GM12865 (cell line): ENCODE data around the gene TRIO.

ENCODE experiments used
- DNase-seq: peaks from one replicate; pipeline ENCODE4 v3.0.0; 2010; ENCODE audit warnings: low read depth
- H3K4me3 ChIP-seq: 2 replicates; pipeline ENCODE4 v1.5.1; 2011; ENCODE audit warnings: mild to moderate bottlenecking, low read depth, low read length, control low read depth
- TF ChIP-seq, protein P1 (sequence below): IDR thresholded peaks from 2 replicates; pipeline ENCODE4 v1.5.1; 2011; ENCODE audit warnings: low read length, control low read depth, low read depth, inconsistent platforms; ENCODE audit not compliant: insufficient read depth; ENCODE audit errors: missing control alignments

The TRIO gene

DNA sequence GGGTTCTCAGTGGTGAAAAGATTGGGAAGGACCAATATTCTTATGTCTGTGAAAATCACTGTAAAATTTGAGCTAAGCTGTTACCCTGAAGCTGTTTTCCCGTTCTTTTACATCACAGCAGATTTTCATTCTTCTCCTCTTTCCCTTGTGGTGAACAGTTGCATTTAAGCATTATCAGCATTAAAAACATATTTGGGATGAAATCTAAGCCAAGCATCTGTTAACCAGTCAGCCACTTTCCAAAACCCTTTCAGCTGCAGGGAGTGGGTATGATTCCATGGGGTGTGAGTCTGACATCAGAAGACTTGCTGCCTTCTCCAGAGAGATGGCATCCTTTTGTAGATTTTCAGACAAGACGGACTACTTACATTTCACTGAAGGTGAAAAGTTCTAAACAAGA, 97.2 kb downstream of the TRIO start:
- TF ChIP-seq, protein P1, sequence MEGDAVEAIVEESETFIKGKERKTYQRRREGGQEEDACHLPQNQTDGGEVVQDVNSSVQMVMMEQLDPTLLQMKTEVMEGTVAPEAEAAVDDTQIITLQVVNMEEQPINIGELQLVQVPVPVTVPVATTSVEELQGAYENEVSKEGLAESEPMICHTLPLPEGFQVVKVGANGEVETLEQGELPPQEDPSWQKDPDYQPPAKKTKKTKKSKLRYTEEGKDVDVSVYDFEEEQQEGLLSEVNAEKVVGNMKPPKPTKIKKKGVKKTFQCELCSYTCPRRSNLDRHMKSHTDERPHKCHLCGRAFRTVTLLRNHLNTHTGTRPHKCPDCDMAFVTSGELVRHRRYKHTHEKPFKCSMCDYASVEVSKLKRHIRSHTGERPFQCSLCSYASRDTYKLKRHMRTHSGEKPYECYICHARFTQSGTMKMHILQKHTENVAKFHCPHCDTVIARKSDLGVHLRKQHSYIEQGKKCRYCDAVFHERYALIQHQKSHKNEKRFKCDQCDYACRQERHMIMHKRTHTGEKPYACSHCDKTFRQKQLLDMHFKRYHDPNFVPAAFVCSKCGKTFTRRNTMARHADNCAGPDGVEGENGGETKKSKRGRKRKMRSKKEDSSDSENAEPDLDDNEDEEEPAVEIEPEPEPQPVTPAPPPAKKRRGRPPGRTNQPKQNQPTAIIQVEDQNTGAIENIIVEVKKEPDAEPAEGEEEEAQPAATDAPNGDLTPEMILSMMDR = no peak
- no peak for DNase-seq
- no peak overlapping the region for H3K4me3 ChIP-seq

DNA sequence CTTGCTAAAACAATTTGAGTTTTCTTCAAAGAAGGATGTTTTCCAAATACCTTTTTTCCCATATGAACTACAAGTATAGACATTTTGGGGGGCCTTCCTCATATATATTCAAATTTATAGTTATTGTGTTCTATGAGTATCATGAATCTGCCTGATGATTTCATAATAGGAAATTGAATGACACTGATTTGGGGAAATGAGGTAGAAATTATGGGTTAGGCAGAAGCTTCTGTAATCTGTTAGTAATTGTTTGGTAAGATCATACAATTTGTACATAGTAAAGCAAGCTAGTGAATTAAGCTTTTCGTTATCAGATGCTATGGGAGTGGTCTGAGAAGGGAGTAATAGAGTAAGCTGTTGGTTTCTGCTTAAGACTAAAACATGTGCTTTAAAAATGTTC, 98.0 kb downstream of the TRIO start:
- TF ChIP-seq, protein P1 = no peak
- no peak overlapping the region for H3K4me3 ChIP-seq
- DNase-seq = no peak

DNA sequence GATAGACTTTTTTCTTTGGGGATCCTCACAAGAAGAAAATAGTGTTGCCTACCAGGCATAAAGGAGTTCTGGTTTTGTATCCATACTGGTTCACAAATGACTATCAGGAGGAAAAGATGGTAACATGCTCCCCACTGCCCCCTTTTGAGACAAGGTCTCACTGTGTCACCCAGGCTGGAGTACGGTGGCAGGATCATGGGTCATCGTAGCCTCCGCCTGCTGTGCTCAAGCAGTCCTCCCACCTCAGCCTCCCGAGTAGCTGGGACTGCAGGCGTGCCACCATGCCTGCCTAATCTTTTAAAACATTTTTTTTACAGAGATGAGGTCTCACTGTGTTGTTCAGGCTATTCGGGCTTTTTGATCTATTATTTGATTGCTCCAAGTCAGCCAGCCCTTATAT, 99.3 kb downstream of the TRIO start:
- no peak for DNase-seq
- TF ChIP-seq, protein P1 = no peak
- no peak overlapping the region for H3K4me3 ChIP-seq

DNA sequence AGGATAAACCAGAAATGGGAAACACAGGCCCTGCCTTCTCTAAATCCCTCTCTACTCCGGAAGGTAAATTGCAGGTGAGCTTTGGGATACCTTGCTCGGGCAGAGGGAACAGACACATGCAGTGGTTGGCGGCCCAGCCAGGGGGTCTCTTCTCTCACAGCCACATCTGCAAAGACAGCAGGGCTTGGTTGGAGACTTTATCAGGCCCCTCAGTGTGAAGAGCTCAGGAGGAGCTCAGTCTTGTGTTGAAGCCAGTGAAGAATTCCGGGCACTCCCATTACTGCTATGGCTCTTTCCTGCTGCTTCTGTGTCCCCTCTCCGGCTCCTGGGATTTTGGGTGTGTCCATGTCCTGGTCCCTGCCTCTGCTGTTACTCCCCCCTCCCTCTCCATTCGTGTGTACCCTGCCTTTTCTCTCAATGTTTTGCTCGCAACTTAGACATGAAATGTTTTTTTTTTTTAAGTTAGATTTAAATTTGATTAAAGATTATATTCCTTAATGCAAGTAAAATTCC, 99.8 kb downstream of the TRIO start:
- H3K4me3 ChIP-seq = no peak overlapping the region
- TF ChIP-seq, protein P1 = no peak
- no peak for DNase-seq

DNA sequence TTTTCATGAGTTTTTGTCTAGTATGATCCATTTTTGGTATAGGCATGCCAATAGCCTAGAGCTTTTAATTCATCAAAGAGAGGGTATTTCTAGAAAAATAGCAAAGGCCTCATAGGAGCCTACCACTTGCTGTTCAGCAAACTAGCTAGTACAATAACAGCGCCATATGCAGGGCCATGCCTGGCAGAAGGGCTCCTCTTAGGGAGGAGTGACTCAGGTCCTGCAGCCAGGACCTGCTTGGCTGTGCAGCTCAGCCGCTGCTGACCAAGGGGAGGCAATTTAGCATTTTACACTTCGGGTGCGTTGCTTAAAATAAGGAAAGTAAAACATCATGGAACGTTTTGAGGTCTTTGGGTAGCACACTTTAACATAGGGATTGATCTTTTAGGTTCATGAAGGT, 100.6 kb downstream of the TRIO start:
- TF ChIP-seq, protein P1 = no peak
- no peak for DNase-seq

DNA sequence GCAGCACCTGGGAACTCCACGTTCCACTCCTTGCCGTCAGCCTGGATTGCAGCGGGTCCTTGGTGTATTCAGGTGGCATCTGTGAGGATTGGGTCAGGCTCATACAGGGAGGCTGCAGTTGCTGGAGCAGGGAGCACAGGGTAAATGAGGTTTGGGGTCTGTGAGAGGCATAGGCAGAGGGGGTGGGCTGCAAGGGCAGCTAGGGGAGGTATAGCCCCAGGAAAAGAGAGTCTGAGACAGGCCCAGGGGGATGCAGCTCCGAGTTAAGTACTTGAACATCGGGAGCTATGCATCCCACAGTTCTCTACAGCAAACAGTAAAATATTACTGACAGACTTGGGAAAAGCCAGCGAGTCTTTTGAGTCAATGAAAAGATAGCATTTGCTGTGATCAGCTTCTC, 101.6 kb downstream of the TRIO start:
- TF ChIP-seq, protein P1 = no peak
- H3K4me3 ChIP-seq = no peak overlapping the region
- no peak for DNase-seq

More for the DNA sequence above, 100.6 kb downstream of the TRIO start:
- H3K4me3 ChIP-seq = no peak overlapping the region
